ENCODE measurements around the gene MAPT.
"Not testable (repeated sequence)": the region's sequence is repeated elsewhere in the genome, so short reads cannot be mapped to it uniquely, and the experiment has no call there.

The MAPT gene

GRCh38 chr17:45861165-45861564 lies 33.2 kb upstream of the MAPT start:
- TF ChIP-seq ARNTL (CRISPR knock-in tag; IDR thresholded peaks at IDR 0.05; ENCODE audit: borderline replicate concordance, low read depth) (no peak), TCF4 (CRISPR knock-in tag; IDR thresholded peaks at IDR 0.05; ENCODE audit: borderline replicate concordance) (peak; percentile 44; the same call in 1 of the 2 replicates)
- ATAC-seq = no peak; the same call in 2 of the 3 replicates

- ATAC-seq = not testable (repeated sequence)
Measured at GRCh38 chr17:45862127-45862526, 32.2 kb upstream of the MAPT start.

DNA sequence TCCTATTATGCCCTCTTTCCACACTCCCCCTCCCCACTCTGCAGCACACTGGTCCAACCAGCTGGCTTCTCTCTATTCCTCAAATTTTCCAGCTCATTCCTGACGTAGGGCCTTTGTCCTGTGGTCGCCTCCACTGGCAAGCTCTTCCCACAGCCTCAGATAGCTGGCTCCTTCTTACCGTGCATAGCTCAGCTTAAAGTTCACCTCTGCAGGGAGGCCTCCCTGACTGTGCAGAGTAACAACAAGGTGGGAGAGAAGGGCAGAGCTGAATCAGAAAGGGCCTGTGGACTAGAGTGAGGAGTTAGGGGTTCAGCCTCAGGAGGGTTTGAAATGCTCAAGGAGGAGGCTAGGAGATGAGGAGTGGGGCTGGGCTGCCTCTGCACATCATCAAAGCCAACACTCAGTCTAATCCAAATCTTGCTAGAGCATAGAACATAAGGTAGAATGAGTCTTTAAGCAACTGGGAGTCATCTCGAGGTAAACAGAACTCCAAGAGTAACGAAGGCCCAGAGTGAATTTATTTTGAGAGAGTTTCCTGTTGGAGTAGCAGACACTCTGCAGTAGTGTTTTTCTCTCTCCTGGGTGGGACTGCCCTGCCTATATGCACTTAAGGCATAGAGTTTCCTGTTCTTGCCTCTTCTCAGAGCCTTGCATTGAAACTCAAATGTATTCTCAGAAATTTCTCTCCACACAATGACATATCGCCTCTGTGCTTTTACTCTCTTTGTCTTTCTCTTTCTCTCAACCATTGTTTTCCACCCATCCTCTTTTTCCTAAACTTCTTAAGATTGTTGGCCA lies 30.3 kb upstream of the MAPT start:
- no peak for ATAC-seq
- TF ChIP-seq BACH2 (CRISPR knock-in tag; IDR thresholded peaks at IDR 0.05; ENCODE audit: borderline replicate concordance) (no peak), ZC3H10 (CRISPR knock-in tag; IDR thresholded peaks at IDR 0.05) (no peak), CREB5 (CRISPR knock-in tag; IDR thresholded peaks at IDR 0.05; ENCODE audit: low read depth) (no peak), PATZ1 (CRISPR knock-in tag; IDR thresholded peaks at IDR 0.05; ENCODE audit: borderline replicate concordance) (no peak), ARNTL (CRISPR knock-in tag; IDR thresholded peaks at IDR 0.05; ENCODE audit: borderline replicate concordance, low read depth) (no peak), PPARA (CRISPR knock-in tag; IDR thresholded peaks at IDR 0.05; ENCODE audit: borderline replicate concordance) (no peak), ISL1 (CRISPR knock-in tag; IDR thresholded peaks at IDR 0.05) (no peak), CSRNP3 (CRISPR knock-in tag; IDR thresholded peaks at IDR 0.05) (no peak)
- TF ChIP-seq, protein P1, sequence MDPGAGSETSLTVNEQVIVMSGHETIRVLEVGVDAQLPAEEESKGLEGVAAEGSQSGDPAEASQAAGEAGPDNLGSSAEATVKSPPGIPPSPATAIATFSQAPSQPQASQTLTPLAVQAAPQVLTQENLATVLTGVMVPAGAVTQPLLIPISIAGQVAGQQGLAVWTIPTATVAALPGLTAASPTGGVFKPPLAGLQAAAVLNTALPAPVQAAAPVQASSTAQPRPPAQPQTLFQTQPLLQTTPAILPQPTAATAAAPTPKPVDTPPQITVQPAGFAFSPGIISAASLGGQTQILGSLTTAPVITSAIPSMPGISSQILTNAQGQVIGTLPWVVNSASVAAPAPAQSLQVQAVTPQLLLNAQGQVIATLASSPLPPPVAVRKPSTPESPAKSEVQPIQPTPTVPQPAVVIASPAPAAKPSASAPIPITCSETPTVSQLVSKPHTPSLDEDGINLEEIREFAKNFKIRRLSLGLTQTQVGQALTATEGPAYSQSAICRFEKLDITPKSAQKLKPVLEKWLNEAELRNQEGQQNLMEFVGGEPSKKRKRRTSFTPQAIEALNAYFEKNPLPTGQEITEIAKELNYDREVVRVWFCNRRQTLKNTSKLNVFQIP (CRISPR knock-in tag; IDR thresholded peaks at IDR 0.05; ENCODE audit: borderline replicate concordance, low read depth) = no peak

- TF ChIP-seq OSR1 (CRISPR knock-in tag; IDR thresholded peaks at IDR 0.05) (no peak), TOX (CRISPR knock-in tag; IDR thresholded peaks at IDR 0.05; ENCODE audit: borderline replicate concordance) (no peak), ZNF8 (CRISPR knock-in tag; IDR thresholded peaks at IDR 0.05) (no peak)
- TF ChIP-seq, protein P1 (CRISPR knock-in tag; IDR thresholded peaks at IDR 0.05; ENCODE audit: borderline replicate concordance, low read depth) = no peak
- TF ChIP-seq, protein P2, sequence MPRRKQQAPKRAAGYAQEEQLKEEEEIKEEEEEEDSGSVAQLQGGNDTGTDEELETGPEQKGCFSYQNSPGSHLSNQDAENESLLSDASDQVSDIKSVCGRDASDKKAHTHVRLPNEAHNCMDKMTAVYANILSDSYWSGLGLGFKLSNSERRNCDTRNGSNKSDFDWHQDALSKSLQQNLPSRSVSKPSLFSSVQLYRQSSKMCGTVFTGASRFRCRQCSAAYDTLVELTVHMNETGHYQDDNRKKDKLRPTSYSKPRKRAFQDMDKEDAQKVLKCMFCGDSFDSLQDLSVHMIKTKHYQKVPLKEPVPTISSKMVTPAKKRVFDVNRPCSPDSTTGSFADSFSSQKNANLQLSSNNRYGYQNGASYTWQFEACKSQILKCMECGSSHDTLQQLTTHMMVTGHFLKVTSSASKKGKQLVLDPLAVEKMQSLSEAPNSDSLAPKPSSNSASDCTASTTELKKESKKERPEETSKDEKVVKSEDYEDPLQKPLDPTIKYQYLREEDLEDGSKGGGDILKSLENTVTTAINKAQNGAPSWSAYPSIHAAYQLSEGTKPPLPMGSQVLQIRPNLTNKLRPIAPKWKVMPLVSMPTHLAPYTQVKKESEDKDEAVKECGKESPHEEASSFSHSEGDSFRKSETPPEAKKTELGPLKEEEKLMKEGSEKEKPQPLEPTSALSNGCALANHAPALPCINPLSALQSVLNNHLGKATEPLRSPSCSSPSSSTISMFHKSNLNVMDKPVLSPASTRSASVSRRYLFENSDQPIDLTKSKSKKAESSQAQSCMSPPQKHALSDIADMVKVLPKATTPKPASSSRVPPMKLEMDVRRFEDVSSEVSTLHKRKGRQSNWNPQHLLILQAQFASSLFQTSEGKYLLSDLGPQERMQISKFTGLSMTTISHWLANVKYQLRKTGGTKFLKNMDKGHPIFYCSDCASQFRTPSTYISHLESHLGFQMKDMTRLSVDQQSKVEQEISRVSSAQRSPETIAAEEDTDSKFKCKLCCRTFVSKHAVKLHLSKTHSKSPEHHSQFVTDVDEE (CRISPR knock-in tag; IDR thresholded peaks at IDR 0.05) = no peak
- no peak for ATAC-seq
Measured at GRCh38 chr17:45867171-45867570, 27.2 kb upstream of the MAPT start.

Data from SK-N-SH treated with all-trans-retinoic acid at 6 μM for 48 hours (cell line).